GM18951 (cell line): ENCODE results near the gene FN1.

Source experiments
- POLR2A ChIP-seq: IDR thresholded peaks from 4 replicates; pipeline ENCODE4 v1.6.1; 2011; ENCODE audit warnings: mild to moderate bottlenecking; ENCODE audit not compliant: insufficient read length, insufficient read depth; ENCODE audit errors: extremely low read depth
- in situ Hi-C: fragments of 300-500 bp; cut with MboI; formaldehyde crosslinking; loops from one replicate; pipeline ENCODE4 v1.12.0; 2022; ENCODE audit warnings: low sequenced_read_pairs, mixed read lengths, inconsistent platforms; ENCODE audit not compliant: unreplicated experiment

The FN1 gene

DNA sequence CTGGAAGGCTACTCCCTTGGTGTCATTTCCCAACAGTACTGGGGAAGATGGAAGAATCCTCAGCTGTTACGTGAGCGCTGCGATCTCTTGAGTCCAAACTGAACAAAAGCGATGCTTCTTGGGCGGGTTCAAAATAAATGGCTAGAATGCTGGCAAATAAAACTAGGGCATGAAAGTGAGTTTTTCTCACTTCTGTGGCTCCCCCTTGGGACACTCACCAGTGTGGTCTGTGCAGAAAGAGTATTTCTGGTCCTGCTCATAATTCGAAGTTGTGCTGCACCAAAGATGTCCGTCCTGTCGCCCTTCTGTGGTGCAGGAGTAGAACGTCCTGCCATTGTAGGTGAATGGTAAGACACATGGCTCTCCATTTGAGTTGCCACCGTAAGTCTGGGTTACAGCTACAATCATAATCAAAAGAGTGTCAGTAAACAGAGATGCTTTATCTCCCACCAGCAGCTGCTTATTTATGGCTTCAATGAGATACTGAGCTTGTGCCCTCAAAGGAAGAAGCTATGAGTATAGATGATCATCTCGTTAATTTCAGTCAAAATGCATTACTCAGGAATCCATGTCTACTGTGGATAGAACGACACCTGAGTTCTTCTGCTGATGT is 11.8 kb downstream of the FN1 start:
- no peak for TF ChIP-seq POLR2A
- in situ Hi-C loops: no loop called here

DNA sequence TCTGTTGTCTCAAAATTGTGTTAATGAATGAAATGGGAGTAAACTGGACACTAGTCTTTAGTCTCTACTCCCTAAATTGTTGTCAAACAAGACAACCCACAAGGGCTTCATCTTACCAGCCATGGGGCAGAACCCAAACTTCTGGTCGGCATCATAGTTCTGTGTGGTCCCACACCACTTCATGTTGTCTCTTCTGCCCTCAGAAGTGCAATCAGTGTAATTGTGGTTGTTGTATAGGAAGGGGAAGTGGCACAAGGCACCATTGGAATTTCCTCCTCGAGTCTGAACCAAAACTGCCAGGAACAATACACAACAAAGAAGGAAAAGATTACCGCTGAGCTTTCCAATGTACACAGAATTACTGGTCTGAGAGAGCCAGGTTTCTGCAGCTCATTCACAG is 12.6 kb downstream of the FN1 start:
- in situ Hi-C loops: no loop called here
- TF ChIP-seq POLR2A: no peak

- in situ Hi-C loops: no loop called here
Measured at GRCh38 chr2:215422676-215423075, 13.2 kb downstream of the FN1 start.

DNA sequence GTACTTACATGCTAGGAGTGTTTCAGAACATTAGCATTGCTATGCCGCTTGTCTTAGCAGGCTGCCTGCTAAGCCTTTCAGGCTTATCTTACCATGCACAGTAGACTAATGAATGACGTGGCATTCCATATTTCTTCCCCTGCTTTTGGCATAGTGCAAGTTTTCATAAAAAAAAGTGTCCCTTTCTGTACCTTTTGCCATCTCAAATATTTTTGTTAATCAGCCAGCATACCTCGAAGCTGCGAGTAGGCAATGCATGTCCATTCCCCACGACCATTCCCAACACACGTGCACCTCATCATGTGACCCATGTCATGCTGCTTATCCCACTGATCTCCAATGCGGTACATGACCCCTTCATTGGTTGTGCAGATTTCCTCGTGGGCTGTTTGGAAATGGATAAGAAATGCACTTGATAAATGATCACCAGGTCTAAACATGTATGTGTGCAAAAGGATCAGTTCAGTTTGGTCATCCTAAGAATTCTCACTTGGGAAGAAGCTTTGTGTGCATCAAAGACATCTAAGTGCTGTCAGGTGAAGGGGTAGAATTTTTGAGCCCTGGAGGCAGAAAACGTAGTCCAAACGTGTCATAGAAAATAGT is 13.9 kb downstream of the FN1 start:
- TF ChIP-seq POLR2A: no peak
- in situ Hi-C loops: no loop called here

More at GRCh38 chr2:215422676-215423075, 13.2 kb downstream of the FN1 start:
- no peak for TF ChIP-seq POLR2A

DNA sequence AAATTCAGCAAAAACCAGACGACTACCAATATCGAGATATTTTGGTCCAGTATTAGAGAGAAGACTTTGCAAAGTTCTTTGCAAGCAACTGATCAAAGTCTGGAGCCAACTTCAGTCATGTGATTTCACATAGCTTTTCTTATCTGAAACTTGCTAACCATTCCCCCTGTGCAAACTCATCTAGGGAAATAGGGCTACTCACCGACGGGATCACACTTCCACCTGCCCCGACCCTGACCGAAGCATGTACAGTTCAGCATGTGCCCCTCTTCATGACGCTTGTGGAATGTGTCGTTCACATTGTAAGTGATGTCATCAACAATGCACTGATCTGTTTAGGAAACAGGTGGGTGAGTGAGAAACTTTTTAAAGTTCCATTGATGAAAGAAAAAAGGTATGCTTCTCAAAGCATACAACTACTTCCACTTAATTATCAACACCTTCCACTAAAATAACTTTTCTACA is 15.4 kb downstream of the FN1 start:
- TF ChIP-seq POLR2A: no peak
- in situ Hi-C loops: no loop called here

DNA sequence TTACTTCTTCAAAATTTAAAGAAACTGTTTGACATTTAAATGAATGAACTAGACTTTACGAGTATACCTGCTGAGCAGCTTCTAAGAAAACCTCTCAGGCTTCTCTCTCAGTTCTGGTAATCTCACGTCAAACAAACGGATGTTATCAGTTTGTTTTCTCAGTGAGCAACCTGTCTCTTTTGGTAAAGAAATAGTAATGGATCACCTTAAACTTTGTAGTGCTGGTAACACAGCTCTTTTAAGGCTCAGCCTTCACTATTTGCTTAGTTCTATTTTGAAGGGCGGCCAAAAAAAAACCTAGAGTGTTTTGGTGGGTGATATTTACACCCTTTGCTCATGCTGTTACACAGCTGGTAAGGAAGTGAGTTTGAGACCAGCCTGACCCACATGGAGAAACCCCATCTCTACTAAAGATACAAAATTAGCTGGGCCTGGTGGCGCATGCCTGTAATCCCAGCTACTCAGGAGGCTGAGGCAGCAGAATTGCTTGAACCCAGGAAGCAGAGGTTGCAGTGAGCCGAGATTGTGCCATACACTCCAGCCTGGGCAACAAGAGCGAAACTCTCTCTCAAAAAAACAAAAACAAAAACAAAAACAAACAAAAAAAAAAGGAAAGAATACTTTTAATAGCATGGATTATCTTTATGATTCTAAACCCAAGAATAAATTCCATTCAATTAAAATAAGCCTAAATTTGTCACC is 15.9 kb downstream of the FN1 start:
- TF ChIP-seq POLR2A: no peak

GRCh38 chr2:215419113-215419512 is 16.8 kb downstream of the FN1 start:
- no peak for TF ChIP-seq POLR2A
- in situ Hi-C loops: no loop called here

More for the DNA sequence above, 15.9 kb downstream of the FN1 start:
- in situ Hi-C loops: no loop called here

DNA sequence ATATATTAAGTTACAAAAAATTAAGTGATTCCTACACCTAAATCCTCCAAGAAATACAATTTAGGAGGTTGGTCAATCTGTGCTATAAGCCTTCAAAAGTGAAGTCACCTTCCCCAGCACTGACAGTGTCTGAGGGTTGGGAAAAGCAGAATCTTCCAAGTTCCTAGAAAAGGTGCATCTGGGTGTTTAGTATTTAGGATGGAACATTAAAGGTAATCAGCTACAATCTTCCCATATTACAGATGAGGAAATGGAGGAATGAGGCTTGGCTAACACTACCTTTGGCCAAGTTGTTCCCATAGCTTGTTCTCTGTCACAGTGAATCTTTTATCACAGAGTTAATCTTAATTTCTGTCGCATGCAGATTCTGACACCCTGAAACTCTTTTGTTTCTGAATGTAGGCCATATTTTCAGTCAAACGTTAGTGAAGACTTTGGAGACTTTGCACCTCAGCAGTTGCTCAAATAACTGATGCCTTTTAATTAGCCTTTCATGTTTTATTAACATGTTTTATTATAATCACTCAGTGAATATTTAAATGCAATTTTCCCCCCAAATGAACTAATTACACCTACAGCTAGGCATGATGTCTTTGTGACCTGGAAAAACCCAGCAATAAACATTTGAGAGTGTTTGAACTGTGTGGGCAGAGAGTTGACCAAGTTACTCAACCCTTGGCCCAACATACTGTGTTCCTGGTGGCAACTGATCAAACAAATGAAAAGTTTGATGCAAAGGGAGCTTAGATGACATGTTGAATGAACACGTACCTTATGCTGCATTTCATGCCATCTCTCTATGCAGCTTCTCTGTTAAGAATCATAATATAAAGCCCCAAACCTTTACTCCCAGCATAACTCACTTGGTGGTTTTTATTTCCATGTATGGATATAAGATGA is 17.6 kb downstream of the FN1 start:
- no peak for TF ChIP-seq POLR2A
- in situ Hi-C loops: no loop called here

- in situ Hi-C loops: no loop called here
- no peak for TF ChIP-seq POLR2A
Measured at GRCh38 chr2:215417400-215417951, 18.4 kb downstream of the FN1 start.

DNA sequence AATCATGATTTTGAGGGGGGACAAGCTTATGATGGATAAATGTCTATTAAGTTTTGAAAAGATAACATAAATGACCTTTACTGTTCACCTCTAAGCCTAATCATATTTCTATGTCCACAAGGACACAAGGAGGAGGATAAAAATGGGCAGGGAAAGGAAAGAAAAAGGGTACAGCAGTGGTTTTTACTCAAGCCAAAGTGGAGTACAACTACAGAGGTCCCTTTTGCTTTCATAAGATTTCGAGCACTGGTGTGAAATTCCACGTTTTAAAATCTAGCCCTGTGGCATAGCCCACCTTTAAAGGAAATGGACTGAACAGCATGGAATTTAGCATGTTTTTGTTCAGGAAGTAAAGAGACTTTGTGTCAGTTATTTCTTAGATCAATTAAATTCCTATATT is 19.2 kb downstream of the FN1 start:
- in situ Hi-C loops: no loop called here
- no peak for TF ChIP-seq POLR2A

- in situ Hi-C loops: no loop called here
Measured at GRCh38 chr2:215415820-215416577, 19.9 kb downstream of the FN1 start.

GRCh38 chr2:215415218-215415617 is 20.6 kb downstream of the FN1 start:
- TF ChIP-seq POLR2A: no peak
- in situ Hi-C loops: no loop called here

More at GRCh38 chr2:215415820-215416577, 19.9 kb downstream of the FN1 start:
- no peak for TF ChIP-seq POLR2A
